ENCODE data around the gene PGBD1. TPM values are rescaled to one million over a fixed set of nuclear protein-coding genes. Genes with fewer than 3 reads are reported as not detected.

PGBD1 gene
- total RNA-seq, 4 donors from 2014 or later = 6.5 to 7.7 (median 7.2) TPM

DNA sequence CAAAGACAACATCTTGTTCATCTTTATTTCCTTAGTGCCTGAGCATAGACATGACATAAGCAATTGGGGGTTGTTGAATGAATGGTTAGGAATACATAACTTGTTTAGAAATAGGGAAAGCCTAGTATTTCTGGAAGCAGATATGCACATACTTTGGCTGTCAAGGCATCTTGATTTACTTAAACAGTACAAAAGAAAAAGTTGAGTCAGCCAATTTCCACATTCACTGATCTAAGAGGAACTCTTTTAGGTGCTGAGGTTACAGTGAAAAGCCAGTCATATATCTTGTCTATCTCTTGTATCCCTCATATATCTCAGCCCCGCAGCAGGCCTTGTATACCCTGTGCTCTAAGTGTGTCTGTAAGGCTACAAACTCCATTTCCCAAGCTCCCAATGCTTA, 40.9 kb upstream of the PGBD1 start:
- TF ChIP-seq, protein P1, sequence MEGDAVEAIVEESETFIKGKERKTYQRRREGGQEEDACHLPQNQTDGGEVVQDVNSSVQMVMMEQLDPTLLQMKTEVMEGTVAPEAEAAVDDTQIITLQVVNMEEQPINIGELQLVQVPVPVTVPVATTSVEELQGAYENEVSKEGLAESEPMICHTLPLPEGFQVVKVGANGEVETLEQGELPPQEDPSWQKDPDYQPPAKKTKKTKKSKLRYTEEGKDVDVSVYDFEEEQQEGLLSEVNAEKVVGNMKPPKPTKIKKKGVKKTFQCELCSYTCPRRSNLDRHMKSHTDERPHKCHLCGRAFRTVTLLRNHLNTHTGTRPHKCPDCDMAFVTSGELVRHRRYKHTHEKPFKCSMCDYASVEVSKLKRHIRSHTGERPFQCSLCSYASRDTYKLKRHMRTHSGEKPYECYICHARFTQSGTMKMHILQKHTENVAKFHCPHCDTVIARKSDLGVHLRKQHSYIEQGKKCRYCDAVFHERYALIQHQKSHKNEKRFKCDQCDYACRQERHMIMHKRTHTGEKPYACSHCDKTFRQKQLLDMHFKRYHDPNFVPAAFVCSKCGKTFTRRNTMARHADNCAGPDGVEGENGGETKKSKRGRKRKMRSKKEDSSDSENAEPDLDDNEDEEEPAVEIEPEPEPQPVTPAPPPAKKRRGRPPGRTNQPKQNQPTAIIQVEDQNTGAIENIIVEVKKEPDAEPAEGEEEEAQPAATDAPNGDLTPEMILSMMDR (IDR thresholded peaks at IDR 0.05) = no peak
- TF ChIP-seq POLR2AphosphoS5 (IDR thresholded peaks at IDR 0.05) (no peak), EP300 (IDR thresholded peaks at IDR 0.05) (no peak), POLR2A (IDR thresholded peaks at IDR 0.05) (no peak)
- no peaks in the 10 kb centered on the region for H3K9me3 ChIP-seq
- no peak overlapping the region for H3K4me3 ChIP-seq
- H3K4me1 ChIP-seq = no peaks in the 10 kb centered on the region
- H3K36me3 ChIP-seq = peaks cover 0 to 28% of the 10 kb centered on the region in 2 donors
- H3K27me3 ChIP-seq = no peaks in the 10 kb centered on the region
- no peak for ATAC-seq
- WGBS, 2 donors (ENCODE audit: low coverage in 1 of 2) = 90 to 91% methylated on average over 1 of the region's 1 CpG
- H3K27ac ChIP-seq = no peak overlapping the region

DNA sequence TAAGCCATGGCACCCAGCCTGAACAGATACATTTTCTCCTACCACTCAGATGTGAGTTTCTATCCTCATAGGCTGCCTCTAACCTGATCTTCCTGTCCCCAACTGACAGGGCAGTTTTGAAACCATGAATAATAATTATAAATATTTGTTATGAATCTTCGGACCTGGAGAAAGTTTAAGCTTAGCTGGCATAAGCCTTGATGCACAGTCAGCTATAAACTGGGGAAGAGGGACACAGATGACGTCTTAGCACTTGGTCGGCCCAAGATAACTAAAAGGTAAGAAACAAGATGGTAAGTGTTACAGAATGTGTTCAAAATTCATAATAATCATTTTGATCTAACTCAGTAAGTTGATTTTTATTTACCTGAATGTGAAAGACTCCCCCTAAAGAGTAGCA, 37.4 kb upstream of the PGBD1 start:
- H3K4me3 ChIP-seq = no peak overlapping the region
- H3K27ac ChIP-seq = no peak overlapping the region
- no peak for TF ChIP-seq POLR2A (IDR thresholded peaks at IDR 0.05)
- TF ChIP-seq EP300 (IDR thresholded peaks at IDR 0.05) = no peak
- TF ChIP-seq POLR2AphosphoS5 (IDR thresholded peaks at IDR 0.05) = no peak
- TF ChIP-seq, protein P1 (IDR thresholded peaks at IDR 0.05) = no peak
- 76 to 92% methylated on average over 3 of the region's 3 CpGs for WGBS, 2 donors (ENCODE audit: low coverage in 1 of 2)
- no peak for ATAC-seq
- peaks cover 0 to 56% of the 10 kb centered on the region in 2 donors for H3K36me3 ChIP-seq
- H3K27me3 ChIP-seq = no peaks in the 10 kb centered on the region
- H3K9me3 ChIP-seq = no peaks in the 10 kb centered on the region
- no peaks in the 10 kb centered on the region for H3K4me1 ChIP-seq

DNA sequence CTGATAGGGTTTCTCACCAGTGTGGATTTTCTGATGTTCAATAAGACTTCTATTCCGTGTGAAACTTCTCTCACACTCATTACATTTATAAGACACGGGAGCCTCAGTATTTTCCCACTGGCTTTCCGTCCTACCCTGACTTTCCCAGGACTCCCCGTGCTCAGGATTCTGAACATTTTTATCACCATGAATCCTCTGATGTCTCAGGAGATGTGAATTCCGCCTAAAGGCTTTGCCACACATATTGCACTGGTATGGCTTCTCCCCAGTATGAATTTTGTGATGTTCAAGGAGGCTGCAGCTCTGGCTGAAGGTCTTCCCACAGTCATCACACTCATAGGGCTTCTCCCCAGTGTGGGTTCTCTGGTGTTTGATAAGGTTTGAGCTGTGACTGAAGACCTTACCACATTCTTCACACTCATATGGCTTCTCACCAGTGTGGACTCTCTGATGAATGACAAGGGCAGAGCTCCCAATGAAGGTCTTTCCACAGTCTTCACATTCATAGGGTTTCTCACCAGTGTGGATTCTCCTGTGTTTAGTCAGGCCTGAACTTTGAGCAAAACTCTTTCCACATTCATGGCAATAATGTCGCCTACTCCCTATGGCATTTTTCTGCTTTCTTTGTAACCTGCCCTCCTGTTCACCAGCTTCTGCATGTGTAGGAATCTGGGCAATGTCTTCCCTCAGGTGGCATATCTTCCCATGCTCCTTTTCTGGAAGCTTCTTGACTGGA, 36.0 kb upstream of the PGBD1 start:
- H3K36me3 ChIP-seq = peaks cover 0 to 57% of the 10 kb centered on the region in 2 donors

DNA sequence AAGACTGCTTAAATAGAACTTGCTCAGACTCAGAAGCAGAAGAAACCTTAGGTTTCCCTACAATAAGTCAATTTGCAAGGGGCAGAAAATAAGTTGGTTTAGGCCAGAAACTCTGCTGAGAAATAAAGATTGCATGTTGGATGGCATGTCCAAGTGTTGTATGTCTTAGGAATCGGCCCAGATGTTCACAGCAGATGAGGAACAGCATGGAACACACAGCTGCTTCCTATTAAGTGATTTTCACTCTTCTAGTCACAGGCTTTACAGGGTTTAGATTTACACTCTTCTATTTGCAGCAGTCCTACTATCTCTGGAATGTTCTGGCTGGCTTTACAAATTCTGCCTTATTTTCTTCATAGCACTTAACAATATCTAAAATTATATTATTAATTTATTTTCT, 32.5 kb upstream of the PGBD1 start:
- TF ChIP-seq EP300 (IDR thresholded peaks at IDR 0.05) = no peak
- no peak for TF ChIP-seq POLR2AphosphoS5 (IDR thresholded peaks at IDR 0.05)
- TF ChIP-seq POLR2A (IDR thresholded peaks at IDR 0.05) = no peak
- TF ChIP-seq, protein P1 (IDR thresholded peaks at IDR 0.05) = no peak
- Histone ChIP-seq H3K36me3 (peaks cover 0 to 52% of the 10 kb centered on the region in 2 donors), H3K9me3 (no peaks in the 10 kb centered on the region), H3K4me3 (no peak overlapping the region), H3K27me3 (no peaks in the 10 kb centered on the region), H3K4me1 (peaks cover 7 to 25% (median 13%) of the 10 kb centered on the region in 3 donors), H3K27ac (no peak overlapping the region)
- no peak for ATAC-seq
- 46 to 64% methylated on average over 1 of the region's 1 CpG for WGBS, 2 donors (ENCODE audit: low coverage in 1 of 2)

More for the DNA sequence above, 36.0 kb upstream of the PGBD1 start:
- Histone ChIP-seq H3K27me3 (no peaks in the 10 kb centered on the region), H3K4me3 (no peak overlapping the region), H3K27ac (no peak overlapping the region), H3K4me1 (peaks cover 0 to 4% (median 0%) of the 10 kb centered on the region in 3 donors), H3K9me3 (no peaks in the 10 kb centered on the region)
- WGBS, 2 donors (ENCODE audit: low coverage in 1 of 2) = 85 to 87% methylated on average over 5 to 6 of the region's 6 CpGs
- no peak for TF ChIP-seq POLR2AphosphoS5 (IDR thresholded peaks at IDR 0.05)
- TF ChIP-seq POLR2A (IDR thresholded peaks at IDR 0.05) = no peak
- no peak for TF ChIP-seq EP300 (IDR thresholded peaks at IDR 0.05)
- TF ChIP-seq, protein P1 (IDR thresholded peaks at IDR 0.05) = no peak
- ATAC-seq = no peak

DNA sequence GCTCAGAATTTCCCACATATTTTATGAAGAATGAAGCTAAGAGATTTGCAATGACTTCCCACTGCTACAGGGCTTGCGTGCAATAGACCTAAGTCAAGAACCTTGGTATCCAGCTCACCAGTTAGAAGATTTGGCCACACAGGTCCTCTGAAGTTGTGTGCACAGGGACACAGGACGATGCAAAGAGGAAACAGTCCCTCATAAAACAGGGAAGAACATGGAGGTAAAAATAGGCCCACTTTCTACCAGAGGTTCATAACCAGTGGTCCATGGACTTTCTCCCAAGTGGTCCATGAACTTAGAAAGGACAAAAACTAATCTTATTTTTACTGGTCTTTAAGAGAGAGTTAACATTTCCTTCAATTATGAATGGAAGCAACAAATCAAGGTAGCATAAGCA, 30.6 kb upstream of the PGBD1 start:
- no peak for ATAC-seq
- H3K27me3 ChIP-seq = no peaks in the 10 kb centered on the region
- H3K36me3 ChIP-seq = peaks cover 0 to 34% of the 10 kb centered on the region in 2 donors
- TF ChIP-seq, protein P1 (IDR thresholded peaks at IDR 0.05) = no peak
- TF ChIP-seq POLR2A (IDR thresholded peaks at IDR 0.05) = no peak
- no peak for TF ChIP-seq EP300 (IDR thresholded peaks at IDR 0.05)
- TF ChIP-seq POLR2AphosphoS5 (IDR thresholded peaks at IDR 0.05) = no peak
- H3K27ac ChIP-seq = no peak overlapping the region
- H3K4me3 ChIP-seq = peak overlapping the region in 1 of 2 donors; percentile 63
- 64 to 68% methylated on average over 2 of the region's 2 CpGs for WGBS, 2 donors (ENCODE audit: low coverage in 1 of 2)
- H3K4me1 ChIP-seq = peaks cover 7 to 25% (median 13%) of the 10 kb centered on the region in 3 donors
- no peaks in the 10 kb centered on the region for H3K9me3 ChIP-seq

Data from gastroesophageal sphincter (tissue), 4 donors.